Ramos (cell line): ENCODE data around the gene REC114.
"Not testable (repeated sequence)": the region's sequence is repeated elsewhere in the genome, so short reads cannot be mapped to it uniquely, and the experiment has no call there.

Source experiments
- in situ Hi-C: fragments of 300-500 bp; cut with MboI; formaldehyde crosslinking; loops from one replicate; pipeline ENCODE4 v1.14.3; 2022; ENCODE audit warnings: low sequenced_read_pairs; ENCODE audit not compliant: unreplicated experiment

Gene REC114

GRCh38 chr15:73518876-73519733 lies 76.1 kb downstream of the REC114 start:
- in situ Hi-C loops, result no loop called here

- in situ Hi-C loops, result no loop called here
Observed at GRCh38 chr15:73522011-73522410, 79.0 kb downstream of the REC114 start.

- in situ Hi-C loops, result no loop called here
Observed at GRCh38 chr15:73524919-73525318, 82.0 kb downstream of the REC114 start.

GRCh38 chr15:73527598-73527997 lies 84.6 kb downstream of the REC114 start:
- in situ Hi-C loops, result no loop called here

DNA sequence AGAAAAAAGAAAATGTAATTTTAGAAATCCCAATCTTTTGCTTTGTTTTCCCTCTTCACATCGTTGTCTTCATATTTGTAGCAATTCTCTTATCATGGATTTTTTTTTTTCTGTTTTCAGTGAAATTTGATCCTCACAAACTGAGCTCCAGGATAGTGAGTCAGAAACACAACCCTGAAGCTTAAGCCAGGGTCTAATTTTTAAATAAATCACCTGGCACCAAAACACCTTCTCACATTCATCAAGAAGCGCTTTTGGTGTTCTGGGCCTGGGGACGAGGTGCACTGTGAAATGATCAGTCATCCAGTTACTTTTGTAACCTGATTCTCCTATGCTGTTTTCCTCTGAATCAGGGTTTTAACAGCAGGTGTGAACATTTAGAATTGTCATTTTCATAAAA lies 87.7 kb downstream of the REC114 start:
- in situ Hi-C loops, result no loop called here

- in situ Hi-C loops, result no loop called here
Observed at GRCh38 chr15:73538123-73538522, 95.2 kb downstream of the REC114 start.

GRCh38 chr15:73538563-73539211 lies 95.7 kb downstream of the REC114 start:
- in situ Hi-C loops, result no loop called here

DNA sequence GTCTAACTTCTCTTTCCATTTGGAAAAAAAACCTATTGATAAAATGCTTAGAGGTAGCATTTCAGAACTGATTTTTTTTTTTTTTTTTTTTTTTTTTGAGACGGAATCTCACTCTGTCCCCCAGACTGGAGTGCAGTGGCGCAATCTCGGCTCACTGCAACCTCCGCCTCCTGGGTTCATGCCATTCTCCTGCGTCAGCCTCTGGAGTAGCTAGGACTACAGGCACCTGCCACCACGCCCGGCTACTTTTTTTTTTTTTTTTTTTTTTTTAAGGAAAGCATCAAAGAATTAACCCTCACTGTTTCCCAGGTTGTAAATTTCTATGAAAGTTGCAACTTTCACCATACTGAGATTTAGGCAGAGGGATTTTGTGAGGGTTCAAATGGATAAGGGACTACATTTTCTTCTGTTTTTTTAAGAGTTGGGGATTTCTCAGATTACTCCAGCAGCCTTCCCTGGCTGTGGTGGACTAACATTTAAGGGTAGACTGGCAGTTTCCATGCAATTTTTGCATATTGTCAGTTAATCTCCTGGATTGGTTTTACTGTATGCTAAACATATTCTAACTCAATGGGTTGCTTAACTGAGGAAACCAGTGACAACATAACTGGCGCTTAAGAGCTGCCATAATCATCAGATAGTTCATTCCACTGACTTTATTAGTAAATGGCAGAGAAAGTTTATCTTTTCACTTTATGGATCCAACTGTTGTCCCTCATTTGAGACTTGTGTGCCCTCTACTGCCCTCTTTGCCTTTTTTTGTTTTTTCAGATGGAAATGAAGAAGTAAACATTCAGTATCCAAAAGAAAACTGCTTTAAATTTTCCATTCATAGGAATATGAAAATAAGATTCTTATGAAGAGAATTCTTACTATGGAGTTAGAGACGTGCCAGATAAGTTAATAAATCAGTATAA lies 96.5 kb downstream of the REC114 start:
- in situ Hi-C loops, result no loop called here

DNA sequence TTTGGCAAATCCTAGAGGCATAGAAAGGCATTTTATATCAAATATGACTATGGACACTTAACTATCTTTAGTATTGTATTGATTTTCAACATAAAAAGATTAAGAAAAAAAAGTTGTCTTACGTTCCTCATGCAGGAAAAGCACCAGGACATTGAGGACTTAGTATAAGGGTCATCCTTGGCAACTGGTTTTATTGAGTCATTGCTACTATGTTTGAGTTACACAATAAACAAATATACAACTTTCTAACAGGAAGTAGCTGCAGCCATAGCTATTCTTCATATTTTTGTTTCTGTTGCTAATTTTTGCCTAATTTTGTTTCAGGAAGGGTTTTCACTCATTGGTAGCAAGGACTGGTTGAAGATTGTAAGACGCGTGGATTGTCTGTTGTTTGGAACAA lies 97.2 kb downstream of the REC114 start:
- in situ Hi-C loops, result no loop called here

- in situ Hi-C loops, result no loop called here
Observed at GRCh38 chr15:73541479-73541878, 98.5 kb downstream of the REC114 start.

- in situ Hi-C loops, result not testable (repeated sequence)
Observed at GRCh38 chr15:73548925-73549324, 106.0 kb downstream of the REC114 start.

DNA sequence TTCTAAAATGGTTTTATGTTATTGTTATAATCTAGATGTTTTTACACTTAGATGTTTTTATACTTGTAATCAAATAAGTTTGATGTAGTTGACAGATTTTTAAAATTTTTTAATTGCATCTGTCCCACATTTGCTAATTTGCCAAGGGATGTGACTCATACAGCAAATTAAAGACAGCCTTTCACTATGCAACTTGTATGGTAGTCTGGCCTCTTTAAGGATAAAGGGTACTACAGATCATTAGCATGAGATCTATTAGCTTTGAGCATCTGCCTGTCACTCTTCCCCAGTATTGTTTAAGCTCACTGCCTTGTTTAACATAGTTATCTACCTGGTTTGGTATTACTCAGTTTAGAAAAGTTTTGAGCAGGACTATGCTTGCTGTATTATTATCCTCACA lies 107.2 kb downstream of the REC114 start:
- in situ Hi-C loops, result no loop called here

DNA sequence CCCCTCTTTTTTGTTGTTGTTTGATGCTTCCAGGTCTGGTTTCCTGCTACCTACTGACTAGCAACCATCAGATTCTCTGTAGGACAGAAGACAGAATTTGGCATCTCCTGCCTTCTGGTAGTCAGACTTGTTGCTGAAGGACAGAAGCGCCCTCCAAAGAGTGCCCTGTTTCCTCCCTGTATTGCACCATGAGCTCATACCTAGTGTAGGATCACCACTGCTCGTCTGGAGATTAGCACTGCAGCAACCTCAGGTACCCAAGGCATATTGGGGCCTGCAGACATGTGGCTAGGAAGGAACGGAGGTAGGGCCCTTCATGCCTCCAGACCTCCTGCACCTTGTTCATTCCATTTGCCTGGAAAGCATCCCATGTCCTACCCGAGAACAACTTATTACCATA lies 112.1 kb downstream of the REC114 start:
- in situ Hi-C loops, result loop anchor here (5.0 kb wide), 1 partner anchor 82 kb away; no protein-coding TSS in a partner anchor

DNA sequence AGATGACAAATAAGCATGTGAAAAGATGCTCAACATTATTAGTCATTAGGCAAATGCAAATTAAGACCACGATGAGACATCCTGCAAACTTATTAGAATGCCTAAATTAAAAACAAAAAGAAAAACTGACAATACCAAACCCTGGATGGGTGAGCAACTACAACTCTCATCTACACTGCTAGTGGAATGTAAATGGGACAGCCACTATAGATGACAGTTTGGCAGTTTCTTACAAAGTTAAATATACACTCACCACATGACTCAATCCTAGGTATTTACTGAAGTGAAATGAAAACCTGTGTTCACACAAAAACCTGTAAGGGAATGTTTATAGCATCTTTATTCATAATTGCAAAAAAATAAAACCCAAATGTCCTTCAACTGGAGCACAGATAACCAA lies 115.6 kb downstream of the REC114 start:
- in situ Hi-C loops, result loop anchor here (5.0 kb wide), 1 partner anchor 79 kb away; no protein-coding TSS in a partner anchor

- in situ Hi-C loops, result no loop called here
Observed at GRCh38 chr15:73560501-73561117, 117.6 kb downstream of the REC114 start.

DNA sequence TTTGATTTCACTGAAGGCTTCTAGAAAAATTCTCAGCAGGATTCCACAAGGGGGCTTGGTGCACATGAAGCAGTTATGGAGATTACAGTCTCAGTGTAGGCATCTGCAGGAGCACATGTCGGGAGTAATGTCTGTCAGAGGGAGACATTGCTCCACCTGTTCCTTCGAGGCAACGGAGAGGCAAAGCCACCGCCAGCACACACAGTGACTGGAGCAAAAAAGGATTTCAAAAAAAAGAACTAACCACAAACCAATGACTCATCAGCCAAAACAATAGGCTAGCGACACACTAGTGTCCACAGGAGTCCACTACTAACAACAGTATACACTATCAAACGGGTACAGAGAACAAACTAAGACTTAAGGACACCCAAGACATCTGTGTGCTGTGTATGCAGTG lies 121.3 kb downstream of the REC114 start:
- in situ Hi-C loops, result no loop called here

GRCh38 chr15:73567020-73567419 lies 124.1 kb downstream of the REC114 start:
- in situ Hi-C loops, result no loop called here

DNA sequence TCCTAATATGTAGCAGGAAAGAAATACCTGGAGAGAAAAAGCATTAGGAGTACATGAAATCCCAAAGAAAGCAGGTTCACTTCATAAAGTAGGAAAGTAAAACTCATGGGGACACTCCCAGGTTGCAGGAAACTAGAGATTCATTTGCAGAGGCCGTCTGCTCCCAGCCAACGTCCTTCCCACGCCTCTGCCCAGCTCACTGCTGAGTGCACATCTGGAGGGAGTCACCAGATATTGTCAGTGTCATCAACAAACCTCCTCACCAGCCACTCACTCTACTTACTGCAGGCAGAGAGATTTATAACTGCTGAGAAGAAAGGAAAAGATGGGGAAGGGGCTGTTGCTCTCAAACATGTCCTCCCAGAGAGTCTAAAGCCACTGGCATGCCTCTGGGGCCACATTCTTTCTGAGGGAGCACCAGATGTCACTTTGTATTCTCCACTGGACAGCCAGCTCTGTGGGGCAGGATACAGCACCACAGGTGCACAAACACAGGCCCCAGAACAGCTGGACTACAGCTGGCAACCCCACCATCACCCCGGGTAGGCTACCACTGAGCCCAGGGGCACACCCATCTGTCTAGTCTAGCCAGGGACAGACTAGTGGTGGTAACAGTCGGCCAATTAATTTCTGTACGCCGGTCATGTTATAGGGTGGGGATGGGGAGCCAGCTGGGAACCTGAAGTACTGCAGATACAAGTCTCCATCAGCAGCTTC lies 125.8 kb downstream of the REC114 start:
- in situ Hi-C loops, result no loop called here

DNA sequence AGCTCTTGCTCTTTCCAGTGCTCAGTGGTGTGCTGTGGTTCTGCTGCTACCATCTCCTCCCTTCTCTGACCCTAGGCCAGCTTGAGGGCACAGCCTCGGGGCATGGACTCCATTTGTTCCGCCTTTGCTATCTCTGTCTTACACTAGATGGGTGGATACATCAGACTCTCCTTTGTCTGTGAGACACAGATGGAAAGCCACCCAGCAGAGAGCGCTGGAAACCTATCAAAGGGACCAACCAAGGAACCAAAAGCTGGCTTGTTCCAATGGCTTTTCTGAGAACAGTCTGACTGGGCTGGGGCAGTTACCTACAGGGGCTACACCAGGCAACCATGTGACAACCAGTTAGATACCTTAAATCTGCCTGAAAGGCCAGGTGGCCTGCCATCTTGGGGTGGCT lies 126.4 kb downstream of the REC114 start:
- in situ Hi-C loops, result no loop called here
